Smooth muscle cell (in vitro differentiated cells): ENCODE measurements around the gene SLC25A25. TPM values are rescaled to one million over a fixed set of nuclear protein-coding genes. Genes with fewer than 3 reads are reported as not detected.

Experiments used
- DNase-seq: peaks from one replicate; lab custom pipeline; 2025; ENCODE audit not compliant: unreplicated experiment; lab: John Stamatoyannopoulos, UW
- H2AFZ ChIP-seq: fragments of 200-600 bp; sonication (generic); 2 replicates; pipeline ENCODE4 v1.6.0; 2016; ENCODE audit warnings: antibody characterized with exemption, low read depth, mild to moderate bottlenecking
- H3F3A ChIP-seq: fragments of 200-600 bp; sonication (generic); 2 replicates; pipeline ENCODE4 v1.6.0; 2017; ENCODE audit warnings: antibody characterized with exemption, low read depth
- H3K27ac ChIP-seq: fragments of 200-600 bp; sonication (generic); 2 replicates; pipeline ENCODE4 v1.5.1; 2016; ENCODE audit warnings: low read depth, mild to moderate bottlenecking
- H3K27me3 ChIP-seq: fragments of 200-600 bp; sonication (generic); 2 replicates; pipeline ENCODE4 v1.6.1; 2016; ENCODE audit warnings: low read depth, mild to moderate bottlenecking
- H3K36me3 ChIP-seq: fragments of 200-600 bp; sonication (generic); 2 replicates; pipeline ENCODE4 v1.5.1; 2016; ENCODE audit warnings: low read depth
- H3K4me1 ChIP-seq: fragments of 200-600 bp; sonication (generic); 2 replicates; pipeline ENCODE4 v1.5.1; 2016; ENCODE audit warnings: low read depth
- H3K4me2 ChIP-seq: fragments of 200-600 bp; sonication (generic); 2 replicates; pipeline ENCODE4 v1.6.0; 2016; ENCODE audit warnings: mild to moderate bottlenecking
- H3K4me3 ChIP-seq: fragments of 200-600 bp; sonication (generic); 2 replicates; pipeline ENCODE4 v1.5.1; 2016; ENCODE audit warnings: mild to moderate bottlenecking
- H3K79me2 ChIP-seq: fragments of 200-600 bp; sonication (generic); 2 replicates; pipeline ENCODE4 v1.6.0; 2016; ENCODE audit warnings: low read depth, mild to moderate bottlenecking
- H3K9ac ChIP-seq: fragments of 200-600 bp; sonication (generic); 2 replicates; pipeline ENCODE4 v1.6.0; 2016; ENCODE audit warnings: low read depth
- H3K9me3 ChIP-seq: fragments of 200-600 bp; sonication (generic); replicated peaks from 2 replicates; pipeline ENCODE4 v1.5.1; 2016; ENCODE audit warnings: low read depth
- H4K20me1 ChIP-seq: fragments of 200-600 bp; sonication (generic); 2 replicates; pipeline ENCODE4 v1.6.0; 2016; ENCODE audit warnings: low read depth
- CTCF ChIP-seq: fragments of 200-600 bp; sonication (generic); IDR thresholded peaks from 2 replicates; pipeline ENCODE4 v1.5.1; 2017; ENCODE audit warnings: borderline replicate concordance, mild to moderate bottlenecking, antibody characterized with exemption; ENCODE audit not compliant: insufficient read depth, poor library complexity, severe bottlenecking
- WGBS: methylation state at CpG from one replicate; pipeline ENCODE4 v1.1.7; 2016; ENCODE audit warnings: low lambda C conversion rate; 5-methylcytosine and 5-hydroxymethylcytosine counted together
- polyA plus RNA-seq: library from polyadenylated mRNA; unstranded; fragments of >200 nt; fragmentation: Nextera tagmentation; extraction: Ambion mirVana; gene quantifications from 2 replicates; pipeline ENCODE4 v1.2.1, GENCODE V29; 2016
- total RNA-seq: library from RNA; depleted of rRNA; stranded (reverse); fragments of >200 nt; gene quantifications from 2 replicates; pipeline ENCODE4 v1.2.3, GENCODE V29; 2014

Gene SLC25A25
- total and polyA plus RNA-seq, 2 experiments from 2014 or later: 15.7 to 20.5 TPM

DNA sequence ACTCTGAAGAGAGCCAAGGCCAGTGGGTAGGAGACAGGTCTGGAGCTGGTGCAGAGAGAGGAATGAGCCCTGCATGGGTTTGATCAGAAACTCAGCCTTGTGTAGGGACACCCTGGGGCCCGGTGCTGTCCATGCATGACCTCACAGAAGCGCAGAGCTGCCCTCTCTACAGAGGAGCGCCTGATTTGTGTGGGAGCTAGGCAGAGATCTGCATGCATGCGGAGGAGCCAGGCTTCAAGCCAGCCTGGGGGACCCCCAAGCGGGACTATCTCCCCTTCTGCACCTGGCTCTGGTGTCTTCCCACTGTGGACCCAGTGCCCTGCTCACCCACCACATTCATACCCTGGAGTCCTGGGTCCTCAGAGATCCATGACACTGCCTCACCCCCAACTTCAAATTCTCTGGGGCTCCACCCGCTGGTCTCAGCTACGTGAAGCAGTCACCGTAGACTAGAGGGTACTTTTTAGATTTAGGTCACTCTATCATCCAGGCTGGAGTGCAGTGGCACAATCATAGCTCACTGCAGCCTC lies 78.6 kb downstream of the SLC25A25 start:
- H3K4me2 ChIP-seq: no peak overlapping the region
- H3K4me3 ChIP-seq: no peak overlapping the region
- H3K27ac ChIP-seq: no peak overlapping the region
- H3K9ac ChIP-seq: no peak overlapping the region
- DNase-seq: no peak
- no peaks in the 10 kb centered on the region for H3K4me1 ChIP-seq
- no peaks in the 10 kb centered on the region for H3K36me3 ChIP-seq
- no peaks in the 10 kb centered on the region for H3K27me3 ChIP-seq
- no peaks in the 10 kb centered on the region for H3F3A ChIP-seq
- 91% methylated on average over 8 of the region's 8 CpGs for WGBS
- H3K79me2 ChIP-seq: no peaks in the 10 kb centered on the region
- TF ChIP-seq CTCF: no peak
- no peaks in the 10 kb centered on the region for H4K20me1 ChIP-seq
- no peak overlapping the region for H2AFZ ChIP-seq
- no peaks in the 10 kb centered on the region for H3K9me3 ChIP-seq

DNA sequence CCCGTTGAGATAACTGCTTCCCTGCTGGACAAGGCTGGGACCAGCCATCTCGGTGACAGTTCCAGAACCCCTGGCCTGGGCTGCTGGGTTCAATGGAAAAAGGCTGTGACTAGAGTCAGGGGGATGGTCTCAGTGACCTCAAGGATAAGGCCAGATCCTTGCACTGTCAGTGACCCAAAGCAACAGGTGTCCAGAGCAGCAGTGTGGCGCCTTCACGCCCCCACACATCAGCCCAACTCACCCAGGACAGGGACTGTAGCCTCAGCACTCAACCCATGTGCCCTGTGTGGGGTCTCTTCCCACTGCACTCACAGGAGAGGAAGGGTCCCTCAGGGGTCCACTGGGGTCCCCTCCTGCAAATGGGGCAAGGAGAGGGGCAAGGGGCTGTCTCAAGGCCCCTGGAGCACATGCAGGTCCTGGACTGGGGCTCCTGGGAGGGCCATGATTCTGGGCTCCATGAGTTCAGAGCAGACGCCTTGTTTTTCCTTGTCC lies 80.5 kb downstream of the SLC25A25 start:
- Histone ChIP-seq H3K4me3 (no peak overlapping the region), H3K4me2 (no peak overlapping the region), H3K4me1 (no peaks in the 10 kb centered on the region), H3K79me2 (no peaks in the 10 kb centered on the region), H4K20me1 (no peaks in the 10 kb centered on the region), H2AFZ (no peak overlapping the region), H3K9ac (no peak overlapping the region), H3K27ac (no peak overlapping the region), H3F3A (no peaks in the 10 kb centered on the region), H3K27me3 (no peaks in the 10 kb centered on the region), H3K9me3 (no peaks in the 10 kb centered on the region), H3K36me3 (no peaks in the 10 kb centered on the region)
- no peak for DNase-seq
- 97% methylated on average over 5 of the region's 5 CpGs for WGBS
- no peak for TF ChIP-seq CTCF

- H3K36me3 ChIP-seq: no peaks in the 10 kb centered on the region
- H3K4me1 ChIP-seq: no peaks in the 10 kb centered on the region
- H4K20me1 ChIP-seq: no peaks in the 10 kb centered on the region
- no peak for TF ChIP-seq CTCF
- WGBS: 85% methylated on average over 9 of the region's 9 CpGs
- no peak within 1 kb of the TSS for H3K4me3 ChIP-seq
- no peaks in the 10 kb centered on the region for H3K9me3 ChIP-seq
- H3K4me2 ChIP-seq: no peak within 1 kb of the TSS
- H3K79me2 ChIP-seq: no peaks in the 10 kb centered on the region
- H3K27me3 ChIP-seq: no peaks in the 10 kb centered on the region
- no peak for DNase-seq
- H3K9ac ChIP-seq: no peak within 1 kb of the TSS
- no peaks in the 10 kb centered on the region for H3F3A ChIP-seq
- H3K27ac ChIP-seq: no peak within 1 kb of the TSS
- H2AFZ ChIP-seq: no peak within 1 kb of the TSS
These were observed 81.1 kb downstream of the SLC25A25 start, which contains the start of gene LCN2 for GRCh38 chr9:128149001-128149701. TSS of gene LCN2 (plus strand) at chr9:128149453. CDS start at chr9:128149526, 73 bp downstream.
